ENCODE data around the gene CLPTM1L. TPM values are rescaled to one million over a fixed set of nuclear protein-coding genes. Genes with fewer than 3 reads are reported as not detected.

CLPTM1L gene
- total RNA-seq, 2 donors from 2014 or later, result 56.6 to 85.4 TPM

GRCh38 chr5:1387059-1387755 is 42.3 kb upstream of the CLPTM1L start:
- Histone ChIP-seq H3K27ac (no peak overlapping the region), H3K9me3 (no peaks in the 10 kb centered on the region), H3K27me3 (no peaks in the 10 kb centered on the region), H3K4me1 (peaks cover 0 to 15% of the 10 kb centered on the region in 2 donors), H3K4me3 (no peak overlapping the region), H3K36me3 (no peaks in the 10 kb centered on the region)
- no peak for TF ChIP-seq CTCF (IDR thresholded peaks at IDR 0.05)
- no peak for DNase-seq (ENCODE audit: low spot score)

GRCh38 chr5:1386274-1386717 is 41.4 kb upstream of the CLPTM1L start:
- Histone ChIP-seq H3K27ac (peak overlapping the region; percentile 19 to 68), H3K36me3 (no peaks in the 10 kb centered on the region), H3K4me3 (peak overlapping the region; percentile 46 to 70), H3K27me3 (no peaks in the 10 kb centered on the region), H3K9me3 (no peaks in the 10 kb centered on the region), H3K4me1 (peaks cover 0 to 15% of the 10 kb centered on the region in 2 donors)
- no peak for TF ChIP-seq CTCF (IDR thresholded peaks at IDR 0.05)
- no peak for DNase-seq (ENCODE audit: low spot score)

GRCh38 chr5:1385395-1386273 is 40.7 kb upstream of the CLPTM1L start:
- peaks cover 0 to 15% of the 10 kb centered on the region in 2 donors for H3K4me1 ChIP-seq
- H3K36me3 ChIP-seq, result no peaks in the 10 kb centered on the region
- peak; percentile 84 for DNase-seq (ENCODE audit: low spot score)
- peak overlapping the region; percentile 46 to 70 for H3K4me3 ChIP-seq
- H3K27me3 ChIP-seq, result no peaks in the 10 kb centered on the region
- peak overlapping the region; percentile 19 to 68 for H3K27ac ChIP-seq
- TF ChIP-seq CTCF (IDR thresholded peaks at IDR 0.05), result no peak
- no peaks in the 10 kb centered on the region for H3K9me3 ChIP-seq

- no peaks in the 10 kb centered on the region for H3K36me3 ChIP-seq
- DNase-seq (ENCODE audit: low spot score), result no peak
These were observed 39.6 kb upstream of the CLPTM1L start for GRCh38 chr5:1384521-1384920.

GRCh38 chr5:1383886-1384401 is 39.0 kb upstream of the CLPTM1L start:
- H3K4me3 ChIP-seq, result no peak overlapping the region
- H3K4me1 ChIP-seq, result peaks cover 0 to 15% of the 10 kb centered on the region in 2 donors
- H3K27me3 ChIP-seq, result no peaks in the 10 kb centered on the region
- H3K9me3 ChIP-seq, result no peaks in the 10 kb centered on the region
- H3K36me3 ChIP-seq, result no peaks in the 10 kb centered on the region
- TF ChIP-seq CTCF (IDR thresholded peaks at IDR 0.05), result no peak
- no peak overlapping the region for H3K27ac ChIP-seq
- no peak for DNase-seq (ENCODE audit: low spot score)

More at GRCh38 chr5:1384521-1384920, 39.6 kb upstream of the CLPTM1L start:
- TF ChIP-seq CTCF (IDR thresholded peaks at IDR 0.05), result no peak
- no peaks in the 10 kb centered on the region for H3K9me3 ChIP-seq
- no peak overlapping the region for H3K27ac ChIP-seq
- peaks cover 0 to 15% of the 10 kb centered on the region in 2 donors for H3K4me1 ChIP-seq
- H3K27me3 ChIP-seq, result no peaks in the 10 kb centered on the region
- no peak overlapping the region for H3K4me3 ChIP-seq
